ENCODE measurements around the gene DBNDD2. TPM values are rescaled to one million over a fixed set of nuclear protein-coding genes. Genes with fewer than 3 reads are reported as not detected.

DBNDD2 gene
- total RNA-seq, 2 experiments from 2014 or later: 18.1 to 20.1 TPM

DNA sequence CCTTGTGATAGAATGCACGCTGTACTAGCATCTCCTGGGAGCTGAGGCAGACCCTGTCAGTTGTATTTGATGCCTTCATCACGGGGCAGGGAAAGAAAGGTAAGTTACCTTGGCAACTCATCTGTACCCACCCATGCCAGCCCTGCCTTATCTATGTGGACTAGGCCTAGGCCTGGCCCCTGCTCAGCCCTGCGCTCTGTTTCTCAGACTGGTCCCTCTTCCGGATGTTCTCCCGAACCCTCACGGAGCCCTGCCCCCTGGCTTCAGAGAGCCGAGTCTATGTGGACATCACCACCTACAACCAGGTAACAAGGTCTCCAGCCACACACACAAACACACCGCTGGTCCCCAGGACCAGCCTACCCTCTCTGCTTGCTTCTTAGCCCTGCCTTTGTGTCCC lies 12.0 kb downstream of the DBNDD2 start:
- Mint-ChIP-seq H3K4me1 (peaks cover 22% of the 10 kb centered on the region), H3K36me3 (peaks cover 21% of the 10 kb centered on the region), H3K27me3 (no peaks in the 10 kb centered on the region), H3K4me3 (no peak overlapping the region), H3K9me3 (no peaks in the 10 kb centered on the region), H3K27ac (peak overlapping the region; percentile 3)
- DNase-seq: no peak

GRCh38 chr20:45423700-45424099 lies 15.6 kb downstream of the DBNDD2 start:
- Mint-ChIP-seq H3K27ac (no peak overlapping the region), H3K4me3 (no peak overlapping the region), H3K4me1 (peaks cover 7% of the 10 kb centered on the region), H3K27me3 (no peaks in the 10 kb centered on the region), H3K36me3 (peaks cover 26% of the 10 kb centered on the region), H3K9me3 (no peaks in the 10 kb centered on the region)
- no peak for DNase-seq

- H3K27me3 Mint-ChIP-seq: no peaks in the 10 kb centered on the region
- H3K4me1 Mint-ChIP-seq: no peaks in the 10 kb centered on the region
- peaks cover 15% of the 10 kb centered on the region for H3K36me3 Mint-ChIP-seq
- no peak for DNase-seq
- no peaks in the 10 kb centered on the region for H3K9me3 Mint-ChIP-seq
- no peak overlapping the region for H3K4me3 Mint-ChIP-seq
- no peak overlapping the region for H3K27ac Mint-ChIP-seq
Observed at GRCh38 chr20:45425561-45425960, 17.5 kb downstream of the DBNDD2 start.

- no peak overlapping the region for H3K4me3 Mint-ChIP-seq
- H3K27me3 Mint-ChIP-seq: no peaks in the 10 kb centered on the region
- H3K27ac Mint-ChIP-seq: no peak overlapping the region
- H3K4me1 Mint-ChIP-seq: no peaks in the 10 kb centered on the region
- H3K9me3 Mint-ChIP-seq: no peaks in the 10 kb centered on the region
- no peak for DNase-seq
- peaks cover 13% of the 10 kb centered on the region for H3K36me3 Mint-ChIP-seq
Observed at GRCh38 chr20:45426320-45427016, 18.4 kb downstream of the DBNDD2 start.

GRCh38 chr20:45427236-45428149 lies 19.4 kb downstream of the DBNDD2 start:
- Mint-ChIP-seq H3K27ac (no peak overlapping the region), H3K27me3 (no peaks in the 10 kb centered on the region), H3K4me1 (peaks cover 6% of the 10 kb centered on the region), H3K4me3 (no peak overlapping the region), H3K9me3 (no peaks in the 10 kb centered on the region), H3K36me3 (peaks cover 16% of the 10 kb centered on the region)
- no peak for DNase-seq

DNA sequence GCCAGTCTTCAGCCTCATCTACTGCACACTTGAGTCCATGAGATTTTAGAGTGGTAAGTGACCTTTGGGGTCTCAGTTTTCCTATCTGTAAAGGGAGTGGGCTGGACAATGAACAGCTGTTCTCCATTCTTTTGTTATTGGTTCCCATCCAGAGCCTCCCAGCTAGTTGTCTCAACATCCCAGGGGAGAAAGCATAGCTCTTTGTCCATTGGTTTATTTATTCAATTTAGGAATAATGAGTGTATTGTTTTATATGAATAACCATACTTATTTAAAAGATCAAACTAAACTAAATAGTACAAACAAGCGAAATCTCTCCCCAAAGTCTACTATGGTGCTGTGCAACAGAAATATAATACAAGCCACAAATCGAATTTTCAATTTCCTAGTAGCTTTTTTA lies 21.5 kb downstream of the DBNDD2 start:
- Mint-ChIP-seq H3K27ac (no peak overlapping the region), H3K4me3 (no peak overlapping the region), H3K27me3 (no peaks in the 10 kb centered on the region), H3K36me3 (peaks cover 23% of the 10 kb centered on the region), H3K9me3 (no peaks in the 10 kb centered on the region), H3K4me1 (peaks cover 6% of the 10 kb centered on the region)
- no peak for DNase-seq

- no peak overlapping the region for H3K27ac Mint-ChIP-seq
- H3K9me3 Mint-ChIP-seq: no peaks in the 10 kb centered on the region
- peaks cover 17% of the 10 kb centered on the region for H3K36me3 Mint-ChIP-seq
- no peak for DNase-seq
- H3K4me1 Mint-ChIP-seq: peaks cover 11% of the 10 kb centered on the region
- H3K4me3 Mint-ChIP-seq: no peak overlapping the region
- H3K27me3 Mint-ChIP-seq: no peaks in the 10 kb centered on the region
Observed at GRCh38 chr20:45432294-45432693, 24.2 kb downstream of the DBNDD2 start.

- no peaks in the 10 kb centered on the region for H3K27me3 Mint-ChIP-seq
- H3K9me3 Mint-ChIP-seq: no peaks in the 10 kb centered on the region
- DNase-seq: no peak
- H3K4me3 Mint-ChIP-seq: no peak overlapping the region
- H3K36me3 Mint-ChIP-seq: peaks cover 17% of the 10 kb centered on the region
- peaks cover 11% of the 10 kb centered on the region for H3K4me1 Mint-ChIP-seq
- no peak overlapping the region for H3K27ac Mint-ChIP-seq
Observed at GRCh38 chr20:45433316-45433715, 25.2 kb downstream of the DBNDD2 start.

- Mint-ChIP-seq H3K27me3 (no peaks in the 10 kb centered on the region), H3K27ac (no peak overlapping the region), H3K4me3 (no peak overlapping the region), H3K9me3 (no peaks in the 10 kb centered on the region), H3K36me3 (peaks cover 17% of the 10 kb centered on the region), H3K4me1 (peaks cover 11% of the 10 kb centered on the region)
- DNase-seq: no peak
Observed at GRCh38 chr20:45433976-45434375, 25.9 kb downstream of the DBNDD2 start.

- peak overlapping the region; percentile 26 for H3K27ac Mint-ChIP-seq
- H3K9me3 Mint-ChIP-seq: no peaks in the 10 kb centered on the region
- H3K4me3 Mint-ChIP-seq: peak overlapping the region; percentile 68
Observed at GRCh38 chr20:45436732-45437485, 28.8 kb downstream of the DBNDD2 start.

GRCh38 chr20:45440424-45440823 lies 32.3 kb downstream of the DBNDD2 start:
- Mint-ChIP-seq H3K4me3 (no peak overlapping the region), H3K27me3 (peaks cover 14% of the 10 kb centered on the region), H3K4me1 (peaks cover 21% of the 10 kb centered on the region), H3K27ac (no peak overlapping the region), H3K9me3 (no peaks in the 10 kb centered on the region), H3K36me3 (no peaks in the 10 kb centered on the region)
- DNase-seq: no peak

More at GRCh38 chr20:45436732-45437485, 28.8 kb downstream of the DBNDD2 start:
- Mint-ChIP-seq H3K27me3 (no peaks in the 10 kb centered on the region), H3K4me1 (peaks cover 11% of the 10 kb centered on the region), H3K36me3 (peaks cover 11% of the 10 kb centered on the region)
- peak; percentile 84 for DNase-seq

DNA sequence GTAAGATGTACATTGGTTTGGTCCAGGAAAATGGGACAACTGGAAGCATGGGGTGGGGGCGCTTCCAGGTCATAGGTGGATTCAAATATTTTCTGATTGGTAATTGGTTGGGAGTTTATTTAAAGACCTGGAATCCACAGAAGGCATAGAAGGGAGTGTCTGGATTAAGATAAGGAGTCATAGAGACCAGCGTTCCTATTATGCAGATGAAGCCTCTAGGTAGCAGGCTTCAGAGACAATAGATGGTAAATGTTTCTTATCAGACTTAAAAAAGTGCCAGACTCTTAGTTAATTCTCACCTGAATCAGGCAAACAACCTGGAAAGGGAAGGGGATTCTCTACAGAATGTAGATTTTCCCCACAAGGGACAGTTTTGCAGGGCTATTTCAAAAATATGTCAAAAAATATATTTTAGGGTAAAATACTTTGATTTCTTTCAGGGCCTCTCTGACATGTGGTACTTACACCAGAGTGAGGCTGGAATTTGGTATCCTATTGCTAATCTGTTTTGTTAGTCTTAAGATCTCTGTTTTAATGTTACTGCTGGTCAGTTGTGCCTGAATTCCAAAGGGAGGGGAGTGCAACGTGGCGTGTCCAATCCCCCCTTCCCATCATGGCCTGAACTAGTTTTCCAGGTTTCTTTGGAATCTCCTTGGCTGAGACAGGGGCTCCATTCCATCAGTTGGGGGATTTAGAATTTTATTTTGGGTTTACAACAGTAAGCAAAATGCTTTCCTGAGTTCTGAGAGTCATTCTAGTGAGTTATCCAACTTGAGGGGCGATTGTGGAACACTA lies 33.0 kb downstream of the DBNDD2 start:
- Mint-ChIP-seq H3K4me3 (no peak overlapping the region), H3K36me3 (no peaks in the 10 kb centered on the region), H3K4me1 (peaks cover 26% of the 10 kb centered on the region), H3K9me3 (no peaks in the 10 kb centered on the region), H3K27ac (no peak overlapping the region), H3K27me3 (peaks cover 20% of the 10 kb centered on the region)
- no peak for DNase-seq

GRCh38 chr20:45441746-45442145 lies 33.7 kb downstream of the DBNDD2 start:
- Mint-ChIP-seq H3K4me3 (no peak overlapping the region), H3K9me3 (no peaks in the 10 kb centered on the region), H3K36me3 (no peaks in the 10 kb centered on the region), H3K27ac (no peak overlapping the region), H3K4me1 (peaks cover 26% of the 10 kb centered on the region), H3K27me3 (peaks cover 20% of the 10 kb centered on the region)
- no peak for DNase-seq

- H3K36me3 Mint-ChIP-seq: no peaks in the 10 kb centered on the region
- H3K4me3 Mint-ChIP-seq: no peak overlapping the region
- H3K27ac Mint-ChIP-seq: no peak overlapping the region
- peaks cover 22% of the 10 kb centered on the region for H3K4me1 Mint-ChIP-seq
- DNase-seq: peak; percentile 16
- H3K9me3 Mint-ChIP-seq: no peaks in the 10 kb centered on the region
- peaks cover 20% of the 10 kb centered on the region for H3K27me3 Mint-ChIP-seq
Observed at GRCh38 chr20:45444050-45444449, 36.0 kb downstream of the DBNDD2 start.
